Endodermal cell (in vitro differentiated cells): ENCODE measurements around the gene LPAR5. TPM values are rescaled to one million over a fixed set of nuclear protein-coding genes. Genes with fewer than 3 reads are reported as not detected.
A peak's percentile ranks its signal among the peaks of the same experiment; 100 is the strongest.

Source experiments
- DNase-seq: peaks from one replicate; pipeline ENCODE4 v3.0.0-alpha.2; 2017
- H3K27ac ChIP-seq: 2 replicates; pipeline ENCODE4 v1.5.1; 2013; ENCODE audit warnings: mild to moderate bottlenecking, low read depth, low read length, moderate library complexity
- H3K27me3 ChIP-seq: 2 replicates; pipeline ENCODE4 v1.6.1; 2013; ENCODE audit warnings: mild to moderate bottlenecking, low read length, moderate library complexity; ENCODE audit not compliant: insufficient read depth, control insufficient read depth, poor library complexity, severe bottlenecking
- H3K36me3 ChIP-seq: 2 replicates; pipeline ENCODE4 v1.7.0; 2013; ENCODE audit warnings: mild to moderate bottlenecking, low read length, moderate library complexity; ENCODE audit not compliant: control insufficient read depth, insufficient read depth
- H3K4me1 ChIP-seq: one replicate; pipeline ENCODE4 v1.7.0; 2013; ENCODE audit warnings: low read length; ENCODE audit not compliant: control insufficient read depth, insufficient read depth
- H3K4me3 ChIP-seq: 2 replicates; pipeline ENCODE4 v1.5.1; 2013; ENCODE audit warnings: mild to moderate bottlenecking, low read length, moderate library complexity
- H3K9ac ChIP-seq: 2 replicates; pipeline ENCODE4 v1.6.1; 2013; ENCODE audit warnings: mild to moderate bottlenecking, low read length, moderate library complexity; ENCODE audit not compliant: poor library complexity, severe bottlenecking; ENCODE audit errors: extremely low read depth
- H3K9me3 ChIP-seq: 2 replicates; pipeline ENCODE4 v1.6.1; 2013; ENCODE audit warnings: mild to moderate bottlenecking, low read length, moderate library complexity; ENCODE audit not compliant: control insufficient read depth
- H3K27ac Mint-ChIP-seq: 2 replicates; pipeline ENCODE4 v1.8.0; 2020; ENCODE audit warnings: mixed read lengths
- H3K27me3 Mint-ChIP-seq: 2 replicates; pipeline ENCODE4 v1.8.0; 2021; ENCODE audit warnings: mild to moderate bottlenecking, mixed read lengths; ENCODE audit not compliant: insufficient read depth
- H3K36me3 Mint-ChIP-seq: 2 replicates; pipeline ENCODE4 v1.8.0; 2020; ENCODE audit warnings: low read depth, mixed read lengths
- H3K4me1 Mint-ChIP-seq: 2 replicates; pipeline ENCODE4 v1.8.0; 2020; ENCODE audit warnings: mixed read lengths
- H3K4me3 Mint-ChIP-seq: 2 replicates; pipeline ENCODE4 v1.8.0; 2020; ENCODE audit warnings: mild to moderate bottlenecking, moderate library complexity, mixed read lengths
- H3K9me3 Mint-ChIP-seq: 2 replicates; pipeline ENCODE4 v1.8.0; 2020; ENCODE audit warnings: mild to moderate bottlenecking, mixed read lengths
- WGBS, 2 experiments: methylation state at CpG; one replicate each; pipeline versions ENCODE4 v1.1.5 to v1.1.7; 2013; ENCODE audit warnings: missing lambda C conversion rate in 2 of 2, mixed read lengths in 1 of 2; ENCODE audit not compliant: insufficient coverage in 1 of 2, insufficient read length in 1 of 2; 5-methylcytosine and 5-hydroxymethylcytosine counted together
- total RNA-seq, 2 donors: library from RNA; stranded (reverse); fragmentation: NEBNext Ultra II Directional in 1 of 2; extraction: Animal tissue kit (Norgen Biotek cat#: 25700) in 1 of 2; gene quantifications; 2 replicates in 1 of 2; 3 replicates in 1 of 2; pipeline ENCODE4 v1.2.1, GENCODE V29; 2021
- TF ChIP-seq, protein P1 (sequence below): fragments of 200-600 bp; sonication (generic); conservative IDR thresholded peaks from 2 replicates; pipeline ENCODE4 v1.5.0; 2021; ENCODE audit warnings: antibody characterized with exemption, mild to moderate bottlenecking

Gene LPAR5
- total RNA-seq, 2 donors from 2014 or later: 0.24 to 0.73 TPM

DNA sequence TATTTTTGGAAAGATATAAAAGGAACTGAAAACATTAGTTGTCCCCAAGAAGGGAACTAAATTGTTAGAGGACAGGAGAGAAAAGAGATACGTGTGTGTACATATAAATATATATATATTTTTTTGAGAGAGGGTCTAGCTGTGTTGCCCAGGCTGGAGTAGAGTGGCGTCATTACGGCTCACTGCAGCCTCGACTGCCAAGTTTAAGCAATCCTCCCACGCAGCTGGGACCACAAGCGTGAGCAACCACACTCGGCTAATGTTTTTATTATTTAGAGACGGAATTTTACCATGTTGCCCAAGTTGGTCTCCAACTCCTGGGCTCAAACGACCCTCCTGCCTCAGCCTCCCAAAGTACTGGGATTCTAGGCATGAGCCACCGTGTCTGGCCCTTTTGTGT is 51.5 kb downstream of the LPAR5 start:
- Mint-ChIP-seq H3K36me3 (peaks cover 86% of the 10 kb centered on the region), H3K27me3 (no peaks in the 10 kb centered on the region), H3K27ac (no peak overlapping the region), H3K9me3 (no peaks in the 10 kb centered on the region), H3K4me1 (no peaks in the 10 kb centered on the region), H3K4me3 (no peak overlapping the region)
- 98% methylated on average over 8 to 9 of the region's 10 CpGs for WGBS, 2 experiments
- H3K9me3 ChIP-seq: no peaks in the 10 kb centered on the region
- H3K36me3 ChIP-seq: peaks cover 84% of the 10 kb centered on the region
- no peak overlapping the region for H3K4me3 ChIP-seq
- no peak for DNase-seq
- H3K27me3 ChIP-seq: no peaks in the 10 kb centered on the region
- no peaks in the 10 kb centered on the region for H3K4me1 ChIP-seq
- no peak overlapping the region for H3K27ac ChIP-seq
- TF ChIP-seq, protein P1, sequence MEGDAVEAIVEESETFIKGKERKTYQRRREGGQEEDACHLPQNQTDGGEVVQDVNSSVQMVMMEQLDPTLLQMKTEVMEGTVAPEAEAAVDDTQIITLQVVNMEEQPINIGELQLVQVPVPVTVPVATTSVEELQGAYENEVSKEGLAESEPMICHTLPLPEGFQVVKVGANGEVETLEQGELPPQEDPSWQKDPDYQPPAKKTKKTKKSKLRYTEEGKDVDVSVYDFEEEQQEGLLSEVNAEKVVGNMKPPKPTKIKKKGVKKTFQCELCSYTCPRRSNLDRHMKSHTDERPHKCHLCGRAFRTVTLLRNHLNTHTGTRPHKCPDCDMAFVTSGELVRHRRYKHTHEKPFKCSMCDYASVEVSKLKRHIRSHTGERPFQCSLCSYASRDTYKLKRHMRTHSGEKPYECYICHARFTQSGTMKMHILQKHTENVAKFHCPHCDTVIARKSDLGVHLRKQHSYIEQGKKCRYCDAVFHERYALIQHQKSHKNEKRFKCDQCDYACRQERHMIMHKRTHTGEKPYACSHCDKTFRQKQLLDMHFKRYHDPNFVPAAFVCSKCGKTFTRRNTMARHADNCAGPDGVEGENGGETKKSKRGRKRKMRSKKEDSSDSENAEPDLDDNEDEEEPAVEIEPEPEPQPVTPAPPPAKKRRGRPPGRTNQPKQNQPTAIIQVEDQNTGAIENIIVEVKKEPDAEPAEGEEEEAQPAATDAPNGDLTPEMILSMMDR: no peak
- no peak overlapping the region for H3K9ac ChIP-seq

DNA sequence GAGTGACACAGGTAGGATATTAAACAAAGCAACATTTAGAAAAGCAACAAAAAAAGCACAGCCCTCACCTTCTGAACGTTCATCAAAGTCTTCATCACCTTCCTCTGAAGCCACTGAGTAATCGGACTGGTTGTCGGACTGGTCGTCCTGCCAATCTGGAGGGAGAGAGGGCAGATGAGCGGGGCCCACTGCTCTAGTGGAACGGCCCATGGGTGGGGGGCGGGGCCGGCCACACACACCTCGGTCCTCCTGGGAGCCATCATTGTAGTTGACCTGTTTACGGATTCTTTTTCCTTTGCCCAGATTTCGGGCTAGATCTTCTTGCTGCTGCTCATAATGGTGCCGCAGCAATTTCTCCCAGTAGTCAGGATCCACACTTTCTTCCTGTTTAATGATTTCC is 52.8 kb downstream of the LPAR5 start:
- peaks cover 81% of the 10 kb centered on the region for H3K36me3 ChIP-seq
- no peak for DNase-seq
- H3K27ac Mint-ChIP-seq: no peak overlapping the region

DNA sequence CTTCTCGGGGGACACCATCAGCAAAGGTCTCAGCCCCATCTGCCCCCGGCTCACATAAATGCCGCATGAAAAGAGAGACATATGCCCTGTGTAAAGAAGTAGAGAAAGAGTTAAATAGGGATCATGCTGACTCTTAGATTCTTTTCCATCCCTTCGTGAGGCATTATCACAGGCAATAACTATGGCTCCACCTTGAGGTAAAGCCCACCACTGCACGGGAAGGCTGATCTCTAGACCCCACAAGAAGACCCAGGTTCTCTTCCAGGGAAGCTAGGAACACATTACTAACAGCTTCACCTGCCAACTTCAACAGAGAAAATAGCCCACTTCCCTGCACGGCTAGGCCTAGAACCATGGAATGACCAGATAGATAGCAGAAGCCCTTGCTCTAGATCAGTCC is 53.6 kb downstream of the LPAR5 start:
- peak overlapping the region; percentile 11 for H3K27ac Mint-ChIP-seq
- H3K4me3 Mint-ChIP-seq: no peak overlapping the region
- WGBS, 2 experiments: 92 to 94% methylated on average over 6 of the region's 6 CpGs
- TF ChIP-seq, protein P1: peak; percentile 82
- peaks cover 87% of the 10 kb centered on the region for H3K36me3 Mint-ChIP-seq
- H3K9me3 Mint-ChIP-seq: no peaks in the 10 kb centered on the region
- H3K27me3 ChIP-seq: no peaks in the 10 kb centered on the region
- no peak overlapping the region for H3K27ac ChIP-seq
- no peaks in the 10 kb centered on the region for H3K27me3 Mint-ChIP-seq
- H3K9me3 ChIP-seq: no peaks in the 10 kb centered on the region
- no peaks in the 10 kb centered on the region for H3K4me1 Mint-ChIP-seq
- H3K4me3 ChIP-seq: no peak overlapping the region
- peaks cover 81% of the 10 kb centered on the region for H3K36me3 ChIP-seq
- H3K9ac ChIP-seq: no peak overlapping the region
- peak; percentile 78 for DNase-seq
- H3K4me1 ChIP-seq: no peaks in the 10 kb centered on the region

More for the DNA sequence above, 52.8 kb downstream of the LPAR5 start:
- Histone ChIP-seq H3K27me3 (no peaks in the 10 kb centered on the region), H3K9me3 (no peaks in the 10 kb centered on the region), H3K9ac (no peak overlapping the region), H3K4me3 (no peak overlapping the region), H3K4me1 (no peaks in the 10 kb centered on the region), H3K27ac (no peak overlapping the region)
- TF ChIP-seq, protein P1: no peak
- no peaks in the 10 kb centered on the region for H3K9me3 Mint-ChIP-seq
- H3K4me1 Mint-ChIP-seq: no peaks in the 10 kb centered on the region
- H3K4me3 Mint-ChIP-seq: no peak overlapping the region
- 95% methylated on average over 4 to 12 of the region's 12 CpGs for WGBS, 2 experiments
- H3K27me3 Mint-ChIP-seq: no peaks in the 10 kb centered on the region
- peaks cover 87% of the 10 kb centered on the region for H3K36me3 Mint-ChIP-seq
